ENCODE results near the gene SLX9. TPM values are rescaled to one million over a fixed set of nuclear protein-coding genes. Genes with fewer than 3 reads are reported as not detected.

Gene SLX9
- polyA plus RNA-seq, 1 of the 3 experiments (the other 2 are of a cell fraction) = 42.9 TPM

- Histone ChIP-seq H4K20me1 (ENCODE audit: insufficient read depth) (peaks cover 7% of the 10 kb centered on the region; the same call in 1 of the 2 replicates), H3K9ac (no peak overlapping the region), H3K9me2 (no peaks in the 10 kb centered on the region), H2AFZ (ENCODE audit: low read depth) (no peak overlapping the region), H3K27me3 (ENCODE audit: insufficient read depth) (peaks cover 15% of the 10 kb centered on the region), H3F3A (replicated peaks; ENCODE audit: insufficient read depth) (peaks cover 5% of the 10 kb centered on the region), H3K4me2 (no peak overlapping the region), H3K36me3 (replicated peaks in 1 of 2; ENCODE audit: control insufficient read depth in 1 of 2, insufficient read depth in 2 of 2, low read length in 1 of 2) (no peaks in the 10 kb centered on the region), H3K4me1 (ENCODE audit: control insufficient read depth in 1 of 2, insufficient read depth in 2 of 2, low read depth in 1 of 2, low read length in 1 of 2) (peaks cover 7 to 14% of the 10 kb centered on the region in 2 experiments; a peak in 2 of 4 replicates), H3K27ac (ENCODE audit: low read depth in 2 of 2, low read length in 1 of 2) (no peak overlapping the region), H3K9me3 (no peaks in the 10 kb centered on the region), H3K79me2 (ENCODE audit: insufficient read depth) (peaks cover 5% of the 10 kb centered on the region; the same call in 1 of the 2 replicates), H3K4me3 (ENCODE audit: low read depth in 2 of 2, low read length in 1 of 2) (no peak overlapping the region)
- 89% methylated on average over 3 of the region's 6 CpGs for WGBS (ENCODE audit: low lambda C conversion rate)
- DNase-seq = no peak
- CTCF ChIA-PET = interaction anchor here (1.6 to 4.9 kb wide), 4 partner anchors 14 to 203 kb away, joined by 4 to 30 read pairs (median 8); no protein-coding TSS in a partner anchor
- TF ChIP-seq USF1 (IDR thresholded peaks at IDR 0.05; ENCODE audit: borderline replicate concordance, low read depth) (no peak), TAF1 (IDR thresholded peaks at IDR 0.05; ENCODE audit: borderline replicate concordance, low read depth, low read length) (no peak), ZBTB33 (IDR thresholded peaks at IDR 0.05; ENCODE audit: borderline replicate concordance, low read depth) (no peak), TCF12 (IDR thresholded peaks at IDR 0.05) (no peak), EP300 (IDR thresholded peaks at IDR 0.05; ENCODE audit: borderline replicate concordance in 1 of 2, low read depth in 1 of 2, low read length in 1 of 2) (no peak), CHD2 (IDR thresholded peaks at IDR 0.05; ENCODE audit: low read length, partially characterized antibody) (no peak), IRF3 (IDR thresholded peaks at IDR 0.05; ENCODE audit: low read depth, low read length) (no peak), RCOR1 (IDR thresholded peaks at IDR 0.05; ENCODE audit: low read length) (no peak), RAD21 (IDR thresholded peaks at IDR 0.05; ENCODE audit: low read length) (no peak), CTCF (IDR thresholded peaks at IDR 0.05) (no peak), MAX (IDR thresholded peaks at IDR 0.05; ENCODE audit: low read depth) (no peak), EZH2phosphoT487 (IDR thresholded peaks at IDR 0.05; ENCODE audit: borderline replicate concordance, low read depth) (no peak), TEAD4 (IDR thresholded peaks at IDR 0.05; ENCODE audit: borderline replicate concordance, insufficient read depth) (no peak), NRF1 (IDR thresholded peaks at IDR 0.05; ENCODE audit: low read depth, low read length) (no peak), GATA2 (CRISPR knock-in tag; IDR thresholded peaks at IDR 0.05) (no peak), USF2 (IDR thresholded peaks at IDR 0.05; ENCODE audit: borderline replicate concordance, low read depth, low read length) (no peak), ELF1 (IDR thresholded peaks at IDR 0.05) (no peak), SIN3A (IDR thresholded peaks at IDR 0.05; ENCODE audit: borderline replicate concordance, low read depth, low read length) (no peak), YY1 (IDR thresholded peaks at IDR 0.05; ENCODE audit: low read depth) (no peak), SMC3 (IDR thresholded peaks at IDR 0.05; ENCODE audit: low read depth, low read length) (no peak)
- POLR2A ChIA-PET = no interaction called here
Measured at GRCh38 chr21:44934276-44934675, 5.6 kb upstream of the SLX9 start.

Measured in SK-N-SH (cell line).